Mucosa of descending colon (tissue), 3 donors: Measurements from ENCODE around the gene ZNF385D. TPM values are rescaled to one million over a fixed set of nuclear protein-coding genes. Genes with fewer than 3 reads are reported as not detected.
"Not testable (repeated sequence)": the region's sequence is repeated elsewhere in the genome, so short reads cannot be mapped to it uniquely, and the experiment has no call there.

Experiments
- ATAC-seq: fragments of 200-7000 bp; cut with Tn5 transposase; one replicate; pipeline ENCODE4 v1.9.1; 2020; ENCODE audit warnings: mild to moderate bottlenecking, moderate library complexity
- DNase-seq, 3 donors: peaks; one replicate each; pipeline ENCODE4 v3.0.0-alpha.2; 2020
- H3K36me3 ChIP-seq: fragments of 200-600 bp; one replicate; pipeline ENCODE4 v1.8.0; 2021; ENCODE audit warnings: low read depth, mild to moderate bottlenecking
- H3K4me1 ChIP-seq: fragments of 200-600 bp; one replicate; pipeline ENCODE4 v1.8.0; 2021; ENCODE audit warnings: low read depth, mild to moderate bottlenecking
- H3K4me3 ChIP-seq: fragments of 200-600 bp; one replicate; pipeline ENCODE4 v1.8.0; 2021; ENCODE audit warnings: mild to moderate bottlenecking
- H3K9me3 ChIP-seq: fragments of 200-600 bp; one replicate; pipeline ENCODE4 v1.8.0; 2021; ENCODE audit warnings: mild to moderate bottlenecking
- intact Hi-C, 2 donors: fragments of 100-400 bp; cut with DNase I in 1 of 2; cut with micrococcal nuclease in 1 of 2; formaldehyde crosslinking; loops; one replicate each; pipeline versions ENCODE4 v1.11.0 to v1.11.1; 2022; cut with DNase I, micrococcal nuclease
- total RNA-seq, 3 donors: library from RNA; stranded (reverse); fragmentation: NEBNext Ultra II Directional in 2 of 3; extraction: Animal tissue kit (Norgen Biotek cat#: 25700) in 2 of 3; gene quantifications; one replicate each; pipeline versions ENCODE4 v1.2.1 to v1.2.4, GENCODE V29; 2021 to 2023
- TF ChIP-seq, protein P1 (sequence below): fragments of 200-600 bp; IDR thresholded peaks from one replicate; pipeline ENCODE4 v1.8.0; 2022; ENCODE audit warnings: antibody characterized with exemption, mild to moderate bottlenecking
- donor health status: DM: no; HTN: no; CAD: no; lungs with moderate emphysema.
- donor health status: DM: no; HTN: no; CAD: no.
- donor health status: DM: no; HTN: yes; CAD: no.

ZNF385D gene
- total RNA-seq, 3 donors from 2014 or later = 1.9 to 3.1 (median 2.8) TPM

DNA sequence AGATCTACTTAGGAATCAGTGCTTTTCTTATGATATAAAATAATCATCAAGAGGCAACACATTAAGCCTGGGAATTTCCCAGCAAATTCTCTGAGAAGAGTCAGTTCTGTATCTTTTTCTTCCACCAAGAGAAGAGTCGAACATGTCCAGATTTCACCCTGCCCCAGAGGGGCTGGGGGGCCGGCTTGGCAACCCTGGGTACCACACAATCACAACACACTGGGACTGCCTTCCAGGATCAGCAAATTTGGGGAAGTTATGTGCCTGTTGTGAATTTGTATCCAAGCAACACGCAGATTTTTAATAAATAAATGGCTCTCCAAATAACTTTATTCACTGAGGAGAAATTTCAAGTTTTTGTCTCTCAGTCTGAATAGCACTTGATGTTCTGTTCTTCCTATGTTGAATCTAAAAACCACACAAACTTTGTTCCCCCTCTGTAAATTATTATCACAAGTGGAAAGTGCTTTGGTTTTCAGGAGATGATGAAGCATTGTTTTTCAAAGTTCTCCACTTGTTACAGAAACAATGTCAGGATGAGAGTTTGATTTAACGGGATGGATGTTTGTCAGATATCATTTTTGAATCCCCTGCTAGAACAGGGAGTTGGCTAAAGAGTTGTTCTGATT lies 357.2 kb downstream of the ZNF385D start:
- TF ChIP-seq, protein P1, sequence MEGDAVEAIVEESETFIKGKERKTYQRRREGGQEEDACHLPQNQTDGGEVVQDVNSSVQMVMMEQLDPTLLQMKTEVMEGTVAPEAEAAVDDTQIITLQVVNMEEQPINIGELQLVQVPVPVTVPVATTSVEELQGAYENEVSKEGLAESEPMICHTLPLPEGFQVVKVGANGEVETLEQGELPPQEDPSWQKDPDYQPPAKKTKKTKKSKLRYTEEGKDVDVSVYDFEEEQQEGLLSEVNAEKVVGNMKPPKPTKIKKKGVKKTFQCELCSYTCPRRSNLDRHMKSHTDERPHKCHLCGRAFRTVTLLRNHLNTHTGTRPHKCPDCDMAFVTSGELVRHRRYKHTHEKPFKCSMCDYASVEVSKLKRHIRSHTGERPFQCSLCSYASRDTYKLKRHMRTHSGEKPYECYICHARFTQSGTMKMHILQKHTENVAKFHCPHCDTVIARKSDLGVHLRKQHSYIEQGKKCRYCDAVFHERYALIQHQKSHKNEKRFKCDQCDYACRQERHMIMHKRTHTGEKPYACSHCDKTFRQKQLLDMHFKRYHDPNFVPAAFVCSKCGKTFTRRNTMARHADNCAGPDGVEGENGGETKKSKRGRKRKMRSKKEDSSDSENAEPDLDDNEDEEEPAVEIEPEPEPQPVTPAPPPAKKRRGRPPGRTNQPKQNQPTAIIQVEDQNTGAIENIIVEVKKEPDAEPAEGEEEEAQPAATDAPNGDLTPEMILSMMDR = no peak
- no peak overlapping the region for H3K4me3 ChIP-seq
- peaks cover 8% of the 10 kb centered on the region for H3K9me3 ChIP-seq
- DNase-seq = no peak
- intact Hi-C loops = no loop called here
- H3K4me1 ChIP-seq = no peaks in the 10 kb centered on the region
- no peaks in the 10 kb centered on the region for H3K36me3 ChIP-seq
- no peak for ATAC-seq

DNA sequence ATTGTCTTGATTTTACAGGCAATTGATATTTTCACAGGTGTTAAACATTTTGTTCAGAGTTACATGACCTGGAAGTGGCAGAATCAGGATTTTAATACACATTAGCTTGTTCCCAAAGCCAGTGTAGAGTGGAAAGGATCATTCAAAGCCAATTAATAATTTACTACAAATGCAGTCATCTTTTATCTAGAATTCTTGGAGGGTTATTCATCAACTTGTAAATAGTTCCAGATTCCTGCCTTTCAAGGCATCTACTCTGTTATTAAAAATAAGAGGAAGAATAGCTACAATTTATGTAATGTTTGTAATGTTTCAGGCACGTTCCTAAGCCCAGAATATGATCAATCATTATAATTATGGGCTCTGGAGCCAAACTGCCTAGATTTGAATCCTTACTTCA lies 358.5 kb downstream of the ZNF385D start:
- TF ChIP-seq, protein P1 = no peak
- ATAC-seq = no peak

DNA sequence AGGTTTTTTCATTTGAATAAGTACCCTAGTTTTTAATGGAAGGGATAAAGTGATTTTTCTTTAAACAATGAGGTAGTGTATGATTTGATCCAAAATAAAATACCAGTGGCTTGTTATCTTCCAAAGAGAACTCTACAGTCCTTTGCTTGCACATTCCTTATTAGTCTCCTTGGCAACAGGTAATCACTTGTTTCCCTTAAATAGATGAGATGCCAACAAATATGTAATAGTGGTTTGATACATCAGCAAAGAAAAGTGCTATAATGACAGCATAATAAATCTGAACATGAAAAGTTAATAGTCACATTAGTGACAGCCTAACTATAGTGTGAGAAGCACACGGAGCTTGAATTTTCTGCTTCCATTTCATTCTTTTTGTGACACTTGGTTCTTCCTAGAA lies 360.2 kb downstream of the ZNF385D start:
- ATAC-seq (no peak), DNase-seq (no peak)
- no peaks in the 10 kb centered on the region for H3K4me1 ChIP-seq
- peaks cover 23% of the 10 kb centered on the region for H3K9me3 ChIP-seq
- TF ChIP-seq, protein P1 = no peak
- H3K4me3 ChIP-seq = no peak overlapping the region
- no peaks in the 10 kb centered on the region for H3K36me3 ChIP-seq
- intact Hi-C loops = no loop called here

More for the DNA sequence above, 358.5 kb downstream of the ZNF385D start:
- DNase-seq = no peak
- intact Hi-C loops = no loop called here
- Histone ChIP-seq H3K9me3 (peaks cover 12% of the 10 kb centered on the region), H3K4me1 (no peaks in the 10 kb centered on the region), H3K4me3 (no peak overlapping the region), H3K36me3 (no peaks in the 10 kb centered on the region)

DNA sequence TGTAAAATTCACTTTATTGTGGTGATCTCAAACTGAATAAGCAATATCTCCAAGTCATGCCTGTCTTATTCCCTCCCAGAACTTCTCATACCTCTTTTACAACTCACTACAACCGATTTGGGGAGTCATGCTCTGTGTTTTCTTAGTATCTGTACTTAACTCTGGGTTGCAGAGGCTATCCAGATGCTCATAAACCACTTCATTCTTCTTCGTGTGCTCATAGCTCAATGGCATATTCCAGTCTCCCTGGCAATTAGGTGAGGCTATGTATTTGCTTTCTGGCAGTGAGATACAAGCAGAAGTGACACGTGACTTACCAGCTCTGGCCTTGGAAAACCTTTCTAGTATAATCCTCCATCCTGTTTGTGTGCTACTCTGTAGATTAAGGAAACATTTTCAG lies 360.9 kb downstream of the ZNF385D start:
- ATAC-seq (no peak), DNase-seq (no peak)
- TF ChIP-seq, protein P1 = no peak
- H3K36me3 ChIP-seq = no peaks in the 10 kb centered on the region
- intact Hi-C loops = no loop called here
- H3K4me1 ChIP-seq = no peaks in the 10 kb centered on the region
- H3K9me3 ChIP-seq = peaks cover 23% of the 10 kb centered on the region
- no peak overlapping the region for H3K4me3 ChIP-seq

DNA sequence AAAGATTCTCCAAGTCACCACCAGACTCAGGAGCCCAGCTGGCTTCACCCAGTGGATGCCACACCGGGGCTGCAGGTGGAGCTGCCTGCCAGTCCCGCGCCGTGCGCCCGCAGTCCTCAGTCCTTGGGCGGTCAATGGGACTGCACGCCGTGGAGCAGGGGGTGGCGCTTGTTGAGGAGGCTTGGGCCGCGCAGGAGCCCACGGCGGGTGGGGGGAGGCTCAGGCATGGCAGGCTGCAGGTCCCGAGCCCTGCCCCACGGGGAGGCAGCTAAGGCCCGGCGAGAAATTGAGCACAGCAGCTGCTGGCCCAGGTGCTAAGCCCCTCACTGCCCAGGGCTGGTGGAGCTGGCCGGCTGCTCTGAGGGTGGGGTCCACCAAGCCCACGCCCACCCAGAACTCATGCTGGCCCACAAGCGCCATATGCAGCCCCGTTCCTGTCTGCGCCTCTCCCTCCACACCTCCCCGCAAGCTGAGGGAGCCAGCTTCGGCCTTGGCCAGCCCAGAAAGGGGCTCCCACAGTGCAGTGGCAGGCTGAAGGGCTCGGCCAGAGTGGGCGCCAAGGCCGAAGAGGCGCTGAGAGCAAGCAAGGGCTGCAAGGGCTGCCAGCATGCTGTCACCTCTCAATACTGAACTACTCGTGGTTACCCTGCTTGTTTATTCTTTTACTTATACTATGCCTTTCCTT lies 363.7 kb downstream of the ZNF385D start:
- ATAC-seq, H3K4me3 ChIP-seq, DNase-seq, H3K4me1 ChIP-seq, intact Hi-C loops, H3K36me3 ChIP-seq: not testable (repeated sequence)
- H3K9me3 ChIP-seq = peaks cover 30% of the 10 kb centered on the region

DNA sequence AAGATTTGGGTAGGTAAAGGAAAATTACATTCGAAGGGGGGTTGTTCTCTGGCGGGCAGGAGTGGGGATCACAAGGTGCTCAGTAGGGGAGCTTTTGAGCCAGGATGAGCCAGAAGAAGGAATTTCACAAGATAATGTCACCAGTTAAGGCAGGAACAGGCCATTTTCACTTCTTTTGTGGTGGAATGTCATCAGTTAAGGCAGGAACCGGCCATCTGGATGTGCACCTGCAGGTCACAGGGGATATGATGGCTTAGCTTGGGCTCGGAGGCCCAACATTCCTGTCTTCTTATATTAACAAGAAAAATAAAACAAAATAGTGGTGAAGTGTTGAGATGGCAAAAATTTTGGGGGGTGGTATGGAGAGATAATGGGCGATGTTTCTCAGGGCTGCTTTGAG lies 373.0 kb downstream of the ZNF385D start:
- H3K4me3 ChIP-seq, H3K36me3 ChIP-seq, ATAC-seq, H3K4me1 ChIP-seq, DNase-seq, intact Hi-C loops: not testable (repeated sequence)
- peaks cover 17% of the 10 kb centered on the region for H3K9me3 ChIP-seq
